MM.1S (cell line): ENCODE results near the gene AUP1.

ENCODE experiments used
- DNase-seq: peaks from one replicate; pipeline ENCODE4 v3.0.0-alpha.2; 2015
- H2AFZ ChIP-seq: fragments of 300-600 bp; sonication (generic); 2 replicates; pipeline ENCODE4 v1.6.0; 2016; ENCODE audit warnings: antibody characterized with exemption, low read length
- H3F3A ChIP-seq: fragments of 300-600 bp; sonication (generic); 2 replicates; pipeline ENCODE4 v1.6.1; 2016; ENCODE audit warnings: mild to moderate bottlenecking, antibody characterized with exemption, low read length, moderate library complexity, mixed read lengths; ENCODE audit not compliant: insufficient read depth
- H3K27ac ChIP-seq: fragments of 300-600 bp; sonication (generic); 2 replicates; pipeline ENCODE4 v1.5.1; 2016; ENCODE audit warnings: mild to moderate bottlenecking, low read length
- H3K27me3 ChIP-seq: fragments of 300-600 bp; sonication (generic); replicated peaks from 2 replicates; pipeline ENCODE4 v1.6.0; 2016; ENCODE audit warnings: low read length; ENCODE audit not compliant: insufficient read depth
- H3K36me3 ChIP-seq: fragments of 300-600 bp; sonication (generic); replicated peaks from 2 replicates; pipeline ENCODE4 v1.6.1; 2016; ENCODE audit warnings: mild to moderate bottlenecking, low read length, mixed read lengths; ENCODE audit not compliant: insufficient read depth
- H3K4me1 ChIP-seq: fragments of 300-600 bp; sonication (generic); 2 replicates; pipeline ENCODE4 v1.6.1; 2016; ENCODE audit warnings: low read length, mixed read lengths
- H3K4me2 ChIP-seq: fragments of 300-600 bp; sonication (generic); 2 replicates; pipeline ENCODE4 v1.6.0; 2016; ENCODE audit warnings: low read depth, low read length
- H3K4me3 ChIP-seq: fragments of 300-600 bp; sonication (generic); 2 replicates; pipeline ENCODE4 v1.5.1; 2016; ENCODE audit warnings: low read length, mixed read lengths
- H3K79me2 ChIP-seq: fragments of 300-600 bp; sonication (generic); 2 replicates; pipeline ENCODE4 v1.6.1; 2016; ENCODE audit warnings: mixed run types, low read length, mixed read lengths
- H3K9ac ChIP-seq: fragments of 300-600 bp; sonication (generic); 2 replicates; pipeline ENCODE4 v1.6.1; 2016; ENCODE audit warnings: low read length, mixed read lengths
- H3K9me2 ChIP-seq: fragments of 300-600 bp; sonication (generic); replicated peaks from 2 replicates; pipeline ENCODE4 v1.6.1; 2016; ENCODE audit warnings: mild to moderate bottlenecking, low read length, mixed read lengths; ENCODE audit not compliant: insufficient read depth
- H3K9me3 ChIP-seq: fragments of 300-600 bp; sonication (generic); replicated peaks from 2 replicates; pipeline ENCODE4 v1.6.1; 2016; ENCODE audit warnings: mild to moderate bottlenecking, low read length, mixed read lengths; ENCODE audit not compliant: insufficient read depth
- H4K20me1 ChIP-seq: fragments of 300-600 bp; sonication (generic); 2 replicates; pipeline ENCODE4 v1.6.1; 2016; ENCODE audit warnings: mild to moderate bottlenecking, low read length, moderate library complexity, mixed read lengths; ENCODE audit not compliant: insufficient read depth
- CTCF ChIP-seq: fragments of 300-600 bp; sonication (generic); IDR thresholded peaks from 2 replicates; pipeline ENCODE4 v1.5.1; 2016; ENCODE audit warnings: antibody characterized with exemption, low read length, mixed read lengths
- EZH2 ChIP-seq: fragments of 300-600 bp; sonication (generic); optimal IDR thresholded peaks from 2 replicates; pipeline ENCODE3; 2017; ENCODE audit warnings: low read depth, mild to moderate bottlenecking, antibody characterized with exemption, low read length, mixed read lengths
- EZH2phosphoT487 ChIP-seq: fragments of 300-600 bp; sonication (generic); IDR thresholded peaks from 2 replicates; pipeline ENCODE4 v1.6.1; 2018; ENCODE audit warnings: antibody characterized with exemption, low read length

AUP1 gene

GRCh38 chr2:74531666-74532065 lies 2.2 kb upstream of the AUP1 start:
- no peak for DNase-seq
- no peak overlapping the region for H2AFZ ChIP-seq
- TF ChIP-seq EZH2phosphoT487: no peak
- no peak for TF ChIP-seq EZH2
- no peak for TF ChIP-seq CTCF
- H3K4me3 ChIP-seq: no peak overlapping the region
- peaks cover 14% of the 10 kb centered on the region for H3K4me1 ChIP-seq
- peaks cover 9% of the 10 kb centered on the region; the same call in 1 of the 2 replicates for H3F3A ChIP-seq
- H3K9me3 ChIP-seq: no peaks in the 10 kb centered on the region
- no peak overlapping the region for H3K27ac ChIP-seq
- no peaks in the 10 kb centered on the region for H3K9me2 ChIP-seq
- peaks cover 7% of the 10 kb centered on the region for H3K36me3 ChIP-seq
- H3K4me2 ChIP-seq: no peak overlapping the region
- H3K79me2 ChIP-seq: peaks cover 42% of the 10 kb centered on the region
- no peak overlapping the region for H3K9ac ChIP-seq
- H4K20me1 ChIP-seq: no peaks in the 10 kb centered on the region
- H3K27me3 ChIP-seq: 0 out of 2 replicates have a peak, but pooled peaks cover under 1% of the 10 kb centered on the region

- H4K20me1 ChIP-seq: no peaks in the 10 kb centered on the region
- H3K27ac ChIP-seq: peak overlapping the region; percentile 69
- peaks cover 11% of the 10 kb centered on the region for H3K36me3 ChIP-seq
- peaks cover 14% of the 10 kb centered on the region for H3K4me1 ChIP-seq
- H3K9me3 ChIP-seq: no peaks in the 10 kb centered on the region
- peak overlapping the region; percentile 72 for H2AFZ ChIP-seq
- H3K79me2 ChIP-seq: peaks cover 42% of the 10 kb centered on the region
- H3K9me2 ChIP-seq: no peaks in the 10 kb centered on the region
- peak; percentile 69 for DNase-seq
- H3F3A ChIP-seq: peaks cover 15% of the 10 kb centered on the region; the same call in 1 of the 2 replicates
- H3K27me3 ChIP-seq: no peaks in the 10 kb centered on the region
- TF ChIP-seq EZH2: no peak
- TF ChIP-seq EZH2phosphoT487: no peak
- no peak for TF ChIP-seq CTCF
- peak overlapping the region; percentile 94 for H3K9ac ChIP-seq
- H3K4me3 ChIP-seq: peak overlapping the region; percentile 91
- H3K4me2 ChIP-seq: peak overlapping the region; percentile 91
Measured at GRCh38 chr2:74530239-74531187, 1.0 kb upstream of the AUP1 start.

DNA sequence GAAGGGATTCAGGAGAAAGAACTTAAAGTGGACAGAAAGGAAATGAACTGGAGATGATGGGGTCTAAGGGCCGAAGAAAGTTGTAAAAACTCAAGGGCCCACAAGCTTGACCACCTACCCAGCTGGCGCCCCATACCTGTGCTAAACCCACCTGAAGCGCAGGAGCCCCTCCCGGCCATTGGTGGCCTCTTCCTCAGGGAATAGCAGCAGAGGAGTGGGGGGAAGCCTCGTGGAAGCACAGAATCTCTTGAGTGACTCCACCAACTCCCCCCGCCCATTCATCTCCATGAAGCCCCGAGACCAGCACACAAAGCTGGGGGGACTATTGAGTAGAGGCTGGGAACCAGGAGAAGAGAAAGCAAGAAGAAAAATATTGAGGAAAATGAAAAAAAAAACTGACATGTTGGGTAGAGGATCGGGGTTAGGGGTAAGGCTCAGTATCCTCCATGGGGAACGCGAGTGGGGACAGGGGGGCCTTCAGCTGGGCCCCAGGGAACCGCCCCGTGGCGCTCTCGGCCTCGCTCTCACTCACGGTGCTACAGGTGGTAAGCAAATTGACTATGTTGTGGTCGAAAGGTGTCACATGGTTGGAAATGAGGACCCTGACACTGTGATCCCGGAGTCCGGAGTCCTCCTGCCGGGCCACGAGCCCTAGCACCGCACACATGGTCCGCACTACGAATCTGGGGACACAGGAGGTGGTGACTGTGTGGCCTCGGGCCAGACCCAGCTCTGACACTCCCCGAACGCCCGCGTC lies 728 bp downstream of the AUP1 start:
- Histone ChIP-seq H3K27ac (peak overlapping the region; percentile 69; the same call in 1 of the 2 replicates), H3K79me2 (peaks cover 42% of the 10 kb centered on the region), H3K9me3 (no peaks in the 10 kb centered on the region), H3F3A (peaks cover 15% of the 10 kb centered on the region; the same call in 1 of the 2 replicates), H3K9me2 (no peaks in the 10 kb centered on the region), H4K20me1 (no peaks in the 10 kb centered on the region), H3K4me1 (peaks cover 14% of the 10 kb centered on the region), H2AFZ (peak overlapping the region; percentile 67), H3K27me3 (no peaks in the 10 kb centered on the region), H3K36me3 (peaks cover 11% of the 10 kb centered on the region), H3K9ac (peak overlapping the region; percentile 94), H3K4me2 (peak overlapping the region; percentile 90), H3K4me3 (peak overlapping the region; percentile 91)
- TF ChIP-seq EZH2: no peak
- TF ChIP-seq CTCF: peak; percentile 14; the same call in 1 of the 2 replicates
- TF ChIP-seq EZH2phosphoT487: no peak
- DNase-seq: peak; percentile 46
